SK-N-SH treated with all-trans-retinoic acid at 6 μM for 48 hours (cell line): ENCODE measurements around the gene NPEPL1.

ENCODE experiments used
- ATAC-seq: fragments of 200-7000 bp; cut with Tn5 transposase; 3 replicates; pipeline ENCODE4 v1.9.1; 2020; ENCODE audit warnings: mild to moderate bottlenecking, moderate library complexity
- ARNTL ChIP-seq: fragments of 450-650 bp; formaldehyde crosslinking; IDR thresholded peaks from 2 replicates; pipeline ENCODE4 v1.5.0; 2020; ENCODE audit warnings: low read depth, mild to moderate bottlenecking, moderate library complexity, borderline replicate concordance
- BACH2 ChIP-seq: fragments of 250-450 bp; sonication (Bioruptor Pico); IDR thresholded peaks from 2 replicates; pipeline ENCODE4 v1.9.0; 2021; ENCODE audit warnings: mild to moderate bottlenecking, borderline replicate concordance
- CSDC2 ChIP-seq: fragments of 250-450 bp; sonication (Bioruptor Pico); IDR thresholded peaks from 2 replicates; pipeline ENCODE4 v1.5.0; 2020; ENCODE audit warnings: mild to moderate bottlenecking, moderate library complexity
- GLIS3 ChIP-seq: fragments of 250-450 bp; sonication (Bioruptor Pico); IDR thresholded peaks from 2 replicates; pipeline ENCODE4 v1.5.0; 2020; ENCODE audit warnings: mild to moderate bottlenecking, moderate library complexity
- ISL1 ChIP-seq: fragments of 250-450 bp; sonication (Bioruptor Pico); IDR thresholded peaks from 2 replicates; pipeline ENCODE4 v2.1.2; 2022; ENCODE audit warnings: mild to moderate bottlenecking, moderate library complexity
- OSR1 ChIP-seq: fragments of 250-450 bp; sonication (Bioruptor Pico); IDR thresholded peaks from 2 replicates; pipeline ENCODE4 v1.8.0; 2022; ENCODE audit warnings: moderate library complexity, mild to moderate bottlenecking, inconsistent platforms
- PPARA ChIP-seq: fragments of 250-450 bp; sonication (Bioruptor Pico); IDR thresholded peaks from 2 replicates; pipeline ENCODE4 v1.5.0; 2020; ENCODE audit warnings: mild to moderate bottlenecking, borderline replicate concordance
- TCF4 ChIP-seq: fragments of 250-450 bp; sonication (Bioruptor Pico); IDR thresholded peaks from 2 replicates; pipeline ENCODE4 v1.8.0; 2021; ENCODE audit warnings: mild to moderate bottlenecking, moderate library complexity, borderline replicate concordance
- TOX ChIP-seq: fragments of 250-450 bp; sonication (Bioruptor Pico); IDR thresholded peaks from 2 replicates; pipeline ENCODE4 v1.8.0; 2021; ENCODE audit warnings: mild to moderate bottlenecking, moderate library complexity, borderline replicate concordance
- ZFP3 ChIP-seq: fragments of 250-450 bp; sonication (Bioruptor Pico); IDR thresholded peaks from 2 replicates; pipeline ENCODE4 v1.5.0; 2020; ENCODE audit warnings: mild to moderate bottlenecking, moderate library complexity
- ZNF565 ChIP-seq: fragments of 450-650 bp; formaldehyde crosslinking; conservative IDR thresholded peaks from 2 replicates; pipeline ENCODE4 v1.5.0; 2020; ENCODE audit warnings: low read depth, mild to moderate bottlenecking, moderate library complexity
- ZNF70 ChIP-seq: fragments of 450-650 bp; formaldehyde crosslinking; IDR thresholded peaks from 2 replicates; pipeline ENCODE4 v1.5.0; 2020; ENCODE audit warnings: mild to moderate bottlenecking, moderate library complexity
- ZNF8 ChIP-seq: fragments of 450-650 bp; formaldehyde crosslinking; IDR thresholded peaks from 2 replicates; pipeline ENCODE4 v1.5.0; 2020; ENCODE audit warnings: mild to moderate bottlenecking, moderate library complexity
- TF ChIP-seq, protein P1 (sequence below): fragments of 250-450 bp; sonication (Bioruptor Pico); IDR thresholded peaks from 2 replicates; pipeline ENCODE4 v1.8.0; 2020; ENCODE audit warnings: mild to moderate bottlenecking, moderate library complexity, borderline replicate concordance
- TF ChIP-seq, protein P2 (sequence below): fragments of 250-450 bp; sonication (Bioruptor Pico); IDR thresholded peaks from 2 replicates; pipeline ENCODE4 v1.5.1; 2020; ENCODE audit warnings: low read depth, mild to moderate bottlenecking, moderate library complexity
- TF ChIP-seq, protein P3 (sequence below): fragments of 250-450 bp; sonication (Bioruptor Pico); IDR thresholded peaks from 2 replicates; pipeline ENCODE4 v1.5.0; 2020; ENCODE audit warnings: mild to moderate bottlenecking, moderate library complexity

Gene NPEPL1

DNA sequence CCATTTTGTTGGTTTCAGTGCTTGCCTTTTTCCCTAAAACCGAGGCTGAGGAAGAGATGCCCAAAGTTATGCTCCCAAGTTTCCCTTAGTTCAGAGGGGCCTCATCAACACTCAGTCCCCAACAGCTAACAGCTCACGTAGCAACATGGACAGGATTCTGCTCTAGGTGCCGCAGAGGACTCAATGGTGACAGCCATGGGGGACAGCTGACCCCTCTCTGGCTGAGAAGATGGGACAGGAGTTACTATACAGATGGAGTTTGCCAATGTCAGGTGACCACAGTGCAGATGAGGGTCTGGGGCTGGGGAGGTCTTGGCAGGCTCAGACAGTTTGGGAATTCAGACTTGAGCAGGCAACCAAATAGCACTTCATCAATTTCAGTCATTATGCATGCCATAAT is 67.3 kb downstream of the NPEPL1 start:
- TF ChIP-seq, protein P1, sequence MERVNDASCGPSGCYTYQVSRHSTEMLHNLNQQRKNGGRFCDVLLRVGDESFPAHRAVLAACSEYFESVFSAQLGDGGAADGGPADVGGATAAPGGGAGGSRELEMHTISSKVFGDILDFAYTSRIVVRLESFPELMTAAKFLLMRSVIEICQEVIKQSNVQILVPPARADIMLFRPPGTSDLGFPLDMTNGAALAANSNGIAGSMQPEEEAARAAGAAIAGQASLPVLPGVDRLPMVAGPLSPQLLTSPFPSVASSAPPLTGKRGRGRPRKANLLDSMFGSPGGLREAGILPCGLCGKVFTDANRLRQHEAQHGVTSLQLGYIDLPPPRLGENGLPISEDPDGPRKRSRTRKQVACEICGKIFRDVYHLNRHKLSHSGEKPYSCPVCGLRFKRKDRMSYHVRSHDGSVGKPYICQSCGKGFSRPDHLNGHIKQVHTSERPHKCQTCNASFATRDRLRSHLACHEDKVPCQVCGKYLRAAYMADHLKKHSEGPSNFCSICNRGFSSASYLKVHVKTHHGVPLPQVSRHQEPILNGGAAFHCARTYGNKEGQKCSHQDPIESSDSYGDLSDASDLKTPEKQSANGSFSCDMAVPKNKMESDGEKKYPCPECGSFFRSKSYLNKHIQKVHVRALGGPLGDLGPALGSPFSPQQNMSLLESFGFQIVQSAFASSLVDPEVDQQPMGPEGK (CRISPR knock-in tag): no peak
- TF ChIP-seq ISL1 (CRISPR knock-in tag): no peak
- no peak for TF ChIP-seq OSR1
- TF ChIP-seq, all 23 proteins: peak for 0
- ATAC-seq: no peak

DNA sequence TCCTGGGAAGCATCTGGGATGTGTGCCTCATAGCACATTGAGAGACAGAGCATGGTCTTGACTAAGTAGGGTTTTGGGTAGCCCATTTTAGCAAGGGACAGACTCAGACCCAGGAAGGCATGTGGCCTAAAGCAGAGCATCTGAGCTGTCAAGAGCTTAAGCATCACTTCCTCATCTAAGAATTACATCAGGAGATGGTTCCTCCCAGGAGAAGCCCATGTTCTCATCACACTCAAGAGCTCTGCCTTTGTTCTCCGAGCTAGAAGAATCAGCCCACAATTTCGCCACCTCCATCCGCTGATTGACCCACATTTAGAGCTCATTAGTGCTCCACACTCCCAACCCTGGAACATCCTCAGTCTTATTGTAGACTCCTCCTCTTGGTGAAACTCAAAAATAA is 68.3 kb downstream of the NPEPL1 start:
- ATAC-seq: no peak
- TF ChIP-seq CSDC2 (CRISPR knock-in tag): no peak
- TF ChIP-seq PPARA: no peak
- TF ChIP-seq, protein P2, sequence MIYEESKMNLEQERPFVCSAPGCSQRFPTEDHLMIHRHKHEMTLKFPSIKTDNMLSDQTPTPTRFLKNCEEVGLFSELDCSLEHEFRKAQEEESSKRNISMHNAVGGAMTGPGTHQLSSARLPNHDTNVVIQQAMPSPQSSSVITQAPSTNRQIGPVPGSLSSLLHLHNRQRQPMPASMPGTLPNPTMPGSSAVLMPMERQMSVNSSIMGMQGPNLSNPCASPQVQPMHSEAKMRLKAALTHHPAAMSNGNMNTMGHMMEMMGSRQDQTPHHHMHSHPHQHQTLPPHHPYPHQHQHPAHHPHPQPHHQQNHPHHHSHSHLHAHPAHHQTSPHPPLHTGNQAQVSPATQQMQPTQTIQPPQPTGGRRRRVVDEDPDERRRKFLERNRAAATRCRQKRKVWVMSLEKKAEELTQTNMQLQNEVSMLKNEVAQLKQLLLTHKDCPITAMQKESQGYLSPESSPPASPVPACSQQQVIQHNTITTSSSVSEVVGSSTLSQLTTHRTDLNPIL (CRISPR knock-in tag): no peak
- no peak for TF ChIP-seq OSR1
- no peak for TF ChIP-seq ARNTL
- TF ChIP-seq ZNF565 (CRISPR knock-in tag): no peak
- no peak for TF ChIP-seq BACH2 (CRISPR knock-in tag)
- TF ChIP-seq ZNF8 (CRISPR knock-in tag): no peak

DNA sequence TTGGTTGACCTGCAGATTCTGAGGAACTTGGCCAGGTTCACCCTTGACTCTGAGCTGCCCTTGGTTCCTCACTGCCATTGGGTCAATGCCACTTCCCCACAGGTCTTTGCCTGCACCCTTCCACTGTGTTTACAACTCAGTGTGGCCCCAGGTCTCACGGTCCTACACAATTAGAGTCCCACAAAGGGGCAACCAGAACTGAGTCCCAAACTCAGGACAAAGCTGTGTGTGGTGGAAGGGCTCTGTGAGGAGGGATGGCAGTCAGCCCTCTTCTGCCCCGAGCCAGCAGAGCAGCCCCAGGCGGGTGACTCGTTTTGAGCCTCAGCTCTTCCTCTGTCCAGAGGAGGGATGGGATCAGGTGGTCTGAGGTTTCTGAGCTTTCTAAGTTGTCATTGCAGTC is 69.5 kb downstream of the NPEPL1 start:
- ATAC-seq: no peak
- TF ChIP-seq ZNF70 (no peak), PPARA (no peak), ZFP3 (no peak), GLIS3 (CRISPR knock-in tag) (no peak), TCF4 (CRISPR knock-in tag) (no peak), CSDC2 (CRISPR knock-in tag) (no peak), ZNF565 (CRISPR knock-in tag) (no peak)
- TF ChIP-seq, protein P1 (CRISPR knock-in tag): no peak
- TF ChIP-seq, protein P2 (CRISPR knock-in tag): no peak

DNA sequence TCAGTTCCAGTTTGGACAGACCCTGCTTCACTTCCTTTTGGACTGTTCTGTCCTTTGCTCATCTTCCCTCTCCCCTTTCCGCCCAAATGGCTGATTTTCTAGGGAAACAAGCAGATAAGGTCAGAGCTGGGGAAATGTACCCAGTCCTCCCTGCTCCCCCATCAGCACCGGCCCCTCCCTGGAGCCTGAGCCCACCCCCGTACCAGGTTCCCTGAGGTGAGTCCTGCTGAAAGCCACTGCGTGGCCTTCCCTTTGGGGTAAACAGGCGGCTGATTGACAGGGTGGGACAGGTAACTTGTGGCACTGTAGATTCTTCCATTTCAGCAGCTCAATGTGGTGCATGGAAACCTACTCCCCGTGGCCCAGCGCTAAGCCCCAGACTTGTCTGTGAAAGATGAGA is 70.5 kb downstream of the NPEPL1 start:
- no peak for ATAC-seq
- no peak for TF ChIP-seq CSDC2 (CRISPR knock-in tag)
- TF ChIP-seq, protein P3, sequence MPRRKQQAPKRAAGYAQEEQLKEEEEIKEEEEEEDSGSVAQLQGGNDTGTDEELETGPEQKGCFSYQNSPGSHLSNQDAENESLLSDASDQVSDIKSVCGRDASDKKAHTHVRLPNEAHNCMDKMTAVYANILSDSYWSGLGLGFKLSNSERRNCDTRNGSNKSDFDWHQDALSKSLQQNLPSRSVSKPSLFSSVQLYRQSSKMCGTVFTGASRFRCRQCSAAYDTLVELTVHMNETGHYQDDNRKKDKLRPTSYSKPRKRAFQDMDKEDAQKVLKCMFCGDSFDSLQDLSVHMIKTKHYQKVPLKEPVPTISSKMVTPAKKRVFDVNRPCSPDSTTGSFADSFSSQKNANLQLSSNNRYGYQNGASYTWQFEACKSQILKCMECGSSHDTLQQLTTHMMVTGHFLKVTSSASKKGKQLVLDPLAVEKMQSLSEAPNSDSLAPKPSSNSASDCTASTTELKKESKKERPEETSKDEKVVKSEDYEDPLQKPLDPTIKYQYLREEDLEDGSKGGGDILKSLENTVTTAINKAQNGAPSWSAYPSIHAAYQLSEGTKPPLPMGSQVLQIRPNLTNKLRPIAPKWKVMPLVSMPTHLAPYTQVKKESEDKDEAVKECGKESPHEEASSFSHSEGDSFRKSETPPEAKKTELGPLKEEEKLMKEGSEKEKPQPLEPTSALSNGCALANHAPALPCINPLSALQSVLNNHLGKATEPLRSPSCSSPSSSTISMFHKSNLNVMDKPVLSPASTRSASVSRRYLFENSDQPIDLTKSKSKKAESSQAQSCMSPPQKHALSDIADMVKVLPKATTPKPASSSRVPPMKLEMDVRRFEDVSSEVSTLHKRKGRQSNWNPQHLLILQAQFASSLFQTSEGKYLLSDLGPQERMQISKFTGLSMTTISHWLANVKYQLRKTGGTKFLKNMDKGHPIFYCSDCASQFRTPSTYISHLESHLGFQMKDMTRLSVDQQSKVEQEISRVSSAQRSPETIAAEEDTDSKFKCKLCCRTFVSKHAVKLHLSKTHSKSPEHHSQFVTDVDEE: no peak
- TF ChIP-seq, protein P1 (CRISPR knock-in tag): no peak
- TF ChIP-seq ZNF70: no peak
- TF ChIP-seq TOX (CRISPR knock-in tag): no peak
